NT2/D1 (cell line): ENCODE results near the gene ADAMTSL1.

ENCODE experiments used
- DNase-seq: peaks from one replicate; pipeline ENCODE4 v3.0.0-alpha.2; 2011; ENCODE audit warnings: low read depth, low spot score
- H3K27me3 ChIP-seq: 2 replicates; pipeline ENCODE4 v1.6.0; 2011; ENCODE audit warnings: mild to moderate bottlenecking; ENCODE audit not compliant: insufficient read length, insufficient read depth
- H3K36me3 ChIP-seq: 2 replicates; pipeline ENCODE4 v1.6.1; 2011; ENCODE audit warnings: mild to moderate bottlenecking, low read length, mixed read lengths; ENCODE audit not compliant: insufficient read depth, insufficient read length
- H3K4me1 ChIP-seq: 2 replicates; pipeline ENCODE4 v1.5.1; 2011; ENCODE audit not compliant: insufficient read depth, insufficient read length
- H3K4me3 ChIP-seq: 2 replicates; pipeline ENCODE4 v1.5.1; 2011; ENCODE audit warnings: low read depth; ENCODE audit not compliant: insufficient read length
- H3K9ac ChIP-seq: 2 replicates; pipeline ENCODE4 v1.6.0; 2011; ENCODE audit warnings: low read depth; ENCODE audit not compliant: insufficient read length
- H3K9me3 ChIP-seq: 2 replicates; pipeline ENCODE4 v1.5.1; 2011; ENCODE audit warnings: mild to moderate bottlenecking, low read length; ENCODE audit not compliant: insufficient read depth
- SUZ12 ChIP-seq: IDR thresholded peaks from 2 replicates; pipeline ENCODE4 v1.6.1; 2011; ENCODE audit not compliant: insufficient read length, insufficient read depth; ENCODE audit errors: extremely low read depth
- YY1 ChIP-seq: IDR thresholded peaks from 2 replicates; pipeline ENCODE4 v1.6.1; 2011; ENCODE audit not compliant: insufficient read length, insufficient read depth
- ZNF274 ChIP-seq: IDR thresholded peaks from 2 replicates; pipeline ENCODE4 v1.6.1; 2011; ENCODE audit warnings: mild to moderate bottlenecking, low read depth, low read length

The ADAMTSL1 gene

DNA sequence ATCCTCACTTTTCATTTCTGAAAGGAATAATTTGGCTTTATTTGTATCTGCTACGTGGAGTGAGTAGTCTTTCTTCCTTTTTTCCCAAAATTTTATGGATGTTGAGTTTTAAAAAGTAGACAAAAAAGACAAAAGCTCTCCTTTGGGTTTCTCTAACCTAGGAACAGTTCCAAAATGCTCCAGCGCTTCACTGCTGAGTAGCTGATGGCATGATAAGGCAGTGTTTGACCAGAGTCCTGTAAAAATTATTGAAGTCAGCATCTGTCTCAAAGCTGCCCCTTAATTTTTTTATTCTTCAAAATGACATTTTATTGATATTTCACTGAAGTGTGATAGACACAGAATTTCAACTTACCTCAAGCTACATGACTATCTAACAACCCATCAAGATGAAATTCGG, 219.0 kb downstream of the ADAMTSL1 start:
- H3K9ac ChIP-seq = no peak overlapping the region
- H3K4me1 ChIP-seq = no peaks in the 10 kb centered on the region
- H3K4me3 ChIP-seq = no peak overlapping the region
- H3K27me3 ChIP-seq = no peaks in the 10 kb centered on the region
- H3K9me3 ChIP-seq = peaks cover 27% of the 10 kb centered on the region; the same call in 1 of the 2 replicates
- TF ChIP-seq ZNF274 (no peak), YY1 (no peak), SUZ12 (no peak)
- DNase-seq = no peak
- no peaks in the 10 kb centered on the region for H3K36me3 ChIP-seq

- Histone ChIP-seq H3K4me3 (no peak overlapping the region), H3K27me3 (no peaks in the 10 kb centered on the region), H3K9ac (no peak overlapping the region), H3K4me1 (no peaks in the 10 kb centered on the region), H3K36me3 (no peaks in the 10 kb centered on the region), H3K9me3 (peaks cover 27% of the 10 kb centered on the region; the same call in 1 of the 2 replicates)
- no peak for DNase-seq
- no peak for TF ChIP-seq ZNF274
- no peak for TF ChIP-seq YY1
- TF ChIP-seq SUZ12 = no peak
Observed at GRCh38 chr9:18694959-18695668, 221.2 kb downstream of the ADAMTSL1 start.

- TF ChIP-seq YY1 (no peak), SUZ12 (no peak), ZNF274 (no peak)
Observed at GRCh38 chr9:18698992-18699391, 225.0 kb downstream of the ADAMTSL1 start.

DNA sequence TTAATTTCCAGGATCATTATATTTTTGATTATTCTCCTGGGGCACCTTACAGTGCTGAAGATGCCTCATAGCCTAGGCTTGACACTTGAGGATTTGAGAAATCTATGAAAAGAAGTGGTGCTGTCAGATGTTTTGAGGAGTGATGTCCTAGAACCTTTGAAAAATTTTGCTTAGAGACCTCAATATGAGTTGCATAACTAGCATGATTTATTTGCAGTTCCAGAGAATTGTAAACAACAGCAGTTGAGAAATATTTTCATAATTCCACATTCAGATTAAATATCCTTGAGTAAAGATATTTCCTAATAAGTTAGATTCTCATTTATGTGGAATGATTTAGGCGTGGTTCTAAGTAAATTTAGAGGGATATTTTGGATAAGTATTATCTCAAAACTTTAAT, 225.8 kb downstream of the ADAMTSL1 start:
- H3K9ac ChIP-seq = no peak overlapping the region
- H3K4me3 ChIP-seq = no peak overlapping the region
- DNase-seq = no peak
- H3K27me3 ChIP-seq = no peaks in the 10 kb centered on the region
- TF ChIP-seq ZNF274 (no peak), SUZ12 (no peak), YY1 (no peak)
- H3K9me3 ChIP-seq = peaks cover 18% of the 10 kb centered on the region
- H3K4me1 ChIP-seq = no peaks in the 10 kb centered on the region
- no peaks in the 10 kb centered on the region for H3K36me3 ChIP-seq

More at GRCh38 chr9:18698992-18699391, 225.0 kb downstream of the ADAMTSL1 start:
- no peak overlapping the region for H3K4me3 ChIP-seq
- no peak overlapping the region for H3K9ac ChIP-seq
- H3K36me3 ChIP-seq = no peaks in the 10 kb centered on the region
- no peak for DNase-seq
- H3K4me1 ChIP-seq = no peaks in the 10 kb centered on the region
- no peaks in the 10 kb centered on the region for H3K27me3 ChIP-seq
- peaks cover 23% of the 10 kb centered on the region for H3K9me3 ChIP-seq

DNA sequence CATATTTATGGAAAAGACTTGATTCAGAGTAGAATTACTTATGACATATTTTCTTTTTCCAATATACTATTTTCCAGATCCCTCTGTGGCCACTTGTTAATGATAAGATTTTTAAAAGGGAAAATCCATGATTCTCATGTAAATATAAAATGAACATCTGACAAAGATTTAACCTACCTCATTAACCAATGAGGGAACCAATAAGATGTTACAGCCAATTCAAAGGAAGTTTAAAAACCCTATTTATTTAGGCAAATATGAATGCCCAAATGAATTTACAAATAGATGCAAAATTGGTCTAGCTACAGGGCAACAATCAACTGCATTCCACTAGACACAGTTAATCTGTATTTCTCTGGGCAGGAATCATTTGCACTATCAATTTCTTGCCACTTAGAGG, 226.8 kb downstream of the ADAMTSL1 start:
- DNase-seq = no peak
- no peaks in the 10 kb centered on the region for H3K4me1 ChIP-seq
- no peak overlapping the region for H3K9ac ChIP-seq
- H3K36me3 ChIP-seq = no peaks in the 10 kb centered on the region
- peaks cover 8% of the 10 kb centered on the region for H3K9me3 ChIP-seq
- no peak for TF ChIP-seq YY1
- no peak for TF ChIP-seq SUZ12
- TF ChIP-seq ZNF274 = no peak
- no peaks in the 10 kb centered on the region for H3K27me3 ChIP-seq
- no peak overlapping the region for H3K4me3 ChIP-seq

DNA sequence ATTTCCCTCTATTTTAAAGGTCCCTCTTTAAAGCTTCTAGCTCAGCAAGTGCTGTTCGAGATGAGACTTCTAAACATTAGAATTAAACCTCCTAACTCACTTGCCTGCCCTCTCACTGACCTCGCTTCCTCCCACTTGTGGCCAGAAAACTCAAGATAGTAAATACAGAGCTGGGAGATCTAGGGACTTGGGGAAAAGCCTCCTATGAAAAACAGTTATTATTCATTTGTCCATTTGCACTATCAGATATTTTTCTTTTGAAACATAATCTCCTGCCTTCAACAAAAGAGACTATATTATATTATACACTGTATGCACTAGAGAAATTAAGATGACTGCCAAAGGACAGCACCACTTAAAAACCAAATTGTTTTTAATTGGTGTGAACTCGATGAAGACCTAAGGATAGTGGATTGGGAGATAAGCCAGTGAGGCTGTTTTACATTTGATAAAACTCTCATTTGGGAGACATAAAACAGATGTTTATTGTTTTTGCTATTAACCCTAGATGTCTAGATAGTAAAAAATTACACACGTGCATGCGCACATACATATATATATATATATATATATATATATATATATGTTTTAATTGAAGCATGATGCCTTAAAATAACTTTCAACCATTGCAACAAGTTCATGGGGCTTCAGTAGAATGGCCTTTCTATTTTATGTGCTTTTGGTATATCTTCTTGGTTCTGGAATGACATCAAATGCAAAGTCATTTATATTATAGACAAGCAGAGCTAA, 229.4 kb downstream of the ADAMTSL1 start:
- no peaks in the 10 kb centered on the region for H3K4me1 ChIP-seq
- TF ChIP-seq YY1 (no peak), SUZ12 (no peak), ZNF274 (no peak)
- DNase-seq = no peak

GRCh38 chr9:18703901-18704379, 230.0 kb downstream of the ADAMTSL1 start:
- H3K4me3 ChIP-seq = no peak overlapping the region
- H3K36me3 ChIP-seq = no peaks in the 10 kb centered on the region
- TF ChIP-seq SUZ12 = no peak
- TF ChIP-seq ZNF274 = no peak
- H3K9ac ChIP-seq = no peak overlapping the region
- no peaks in the 10 kb centered on the region; the same call in none of the 2 replicates for H3K9me3 ChIP-seq
- DNase-seq = no peak
- no peaks in the 10 kb centered on the region for H3K4me1 ChIP-seq
- no peaks in the 10 kb centered on the region for H3K27me3 ChIP-seq

More for the DNA sequence above, 229.4 kb downstream of the ADAMTSL1 start:
- Histone ChIP-seq H3K9ac (no peak overlapping the region), H3K9me3 (no peaks in the 10 kb centered on the region; the same call in none of the 2 replicates), H3K4me3 (no peak overlapping the region), H3K36me3 (no peaks in the 10 kb centered on the region), H3K27me3 (no peaks in the 10 kb centered on the region)
